OCI-LY1 (cell line): ENCODE data around the gene NDUFS4.

Source experiments
- H2AFZ ChIP-seq: fragments of 200-600 bp; sonication (generic), shearing (Covaris generic); 2 replicates; pipeline ENCODE4 v1.6.0; 2014; ENCODE audit warnings: antibody characterized with exemption, mild to moderate bottlenecking, low read length
- H3F3A ChIP-seq: fragments of 200-600 bp; sonication (generic), shearing (Covaris generic); 2 replicates; pipeline ENCODE4 v1.6.0; 2014; ENCODE audit warnings: mild to moderate bottlenecking, antibody characterized with exemption, low read length, moderate library complexity; ENCODE audit not compliant: insufficient read depth
- H3K27ac ChIP-seq: fragments of 200-600 bp; sonication (generic); 2 replicates; pipeline ENCODE4 v1.5.1; 2014; ENCODE audit warnings: low read length, mixed run types, mild to moderate bottlenecking, low read depth; ENCODE audit not compliant: poor library complexity, severe bottlenecking
- H3K27me3 ChIP-seq: fragments of 200-600 bp; sonication (generic); 2 replicates; pipeline ENCODE4 v1.6.0; 2014; ENCODE audit warnings: antibody characterized with exemption, mild to moderate bottlenecking, low read length, moderate library complexity; ENCODE audit not compliant: insufficient read depth
- H3K36me3 ChIP-seq: fragments of 200-600 bp; sonication (generic); 2 replicates; pipeline ENCODE4 v1.6.1; 2014; ENCODE audit warnings: mild to moderate bottlenecking, antibody characterized with exemption, low read length, moderate library complexity, mixed read lengths; ENCODE audit not compliant: insufficient read depth
- H3K4me1 ChIP-seq: fragments of 200-600 bp; sonication (generic); 2 replicates; pipeline ENCODE4 v1.5.1; 2014; ENCODE audit warnings: mild to moderate bottlenecking, low read length, moderate library complexity; ENCODE audit not compliant: insufficient read depth, severe bottlenecking
- H3K4me2 ChIP-seq: fragments of 200-600 bp; sonication (generic), shearing (Covaris generic); 2 replicates; pipeline ENCODE4 v1.6.1; 2014; ENCODE audit warnings: low read length
- H3K4me3 ChIP-seq: fragments of 200-600 bp; sonication (generic); 2 replicates; pipeline ENCODE4 v1.5.1; 2014; ENCODE audit warnings: low read length, low read depth, mild to moderate bottlenecking, mixed read lengths; ENCODE audit not compliant: poor library complexity, severe bottlenecking
- H3K79me2 ChIP-seq: fragments of 200-600 bp; shearing (Covaris generic); 2 replicates; pipeline ENCODE4 v1.6.1; 2016; ENCODE audit warnings: mixed run types, low read length, mixed read lengths; ENCODE audit not compliant: insufficient read depth
- H3K9ac ChIP-seq: fragments of 200-600 bp; sonication (generic), shearing (Covaris generic); 2 replicates; pipeline ENCODE4 v1.6.1; 2014; ENCODE audit warnings: mild to moderate bottlenecking, low read length, mixed read lengths
- H3K9me2 ChIP-seq: fragments of 200-600 bp; sonication (generic), shearing (Covaris generic); 2 replicates; pipeline ENCODE4 v1.6.1; 2014; ENCODE audit warnings: low read depth, mild to moderate bottlenecking, low read length, mixed read lengths
- H3K9me3 ChIP-seq: fragments of 200-600 bp; shearing (Covaris generic); 2 replicates; pipeline ENCODE4 v1.6.1; 2014; ENCODE audit warnings: low read length, mixed read lengths
- H4K20me1 ChIP-seq: fragments of 200-600 bp; sonication (generic), shearing (Covaris generic); 2 replicates; pipeline ENCODE4 v1.6.0; 2016; ENCODE audit warnings: mild to moderate bottlenecking, low read length; ENCODE audit not compliant: insufficient read depth
- EZH2 ChIP-seq: fragments of 200-600 bp; sonication (generic), shearing (Covaris generic); IDR thresholded peaks from 2 replicates; pipeline ENCODE4 v1.8.0; 2017; ENCODE audit warnings: borderline replicate concordance, mixed run types, mild to moderate bottlenecking, antibody characterized with exemption, low read length, moderate library complexity, mixed read lengths
- TF ChIP-seq, protein P1 (sequence below): fragments of 200-600 bp; sonication (generic), shearing (Covaris generic); IDR thresholded peaks from 2 replicates; pipeline ENCODE4 v1.5.1; 2017; ENCODE audit warnings: mild to moderate bottlenecking, antibody characterized with exemption, low read length, moderate library complexity, mixed read lengths

The NDUFS4 gene

GRCh38 chr5:53597894-53598293 lies 37.5 kb downstream of the NDUFS4 start:
- Histone ChIP-seq H3K4me2 (no peak overlapping the region), H3K27me3 (no peaks in the 10 kb centered on the region), H3K79me2 (peaks cover 20% of the 10 kb centered on the region), H3K9ac (no peak overlapping the region), H3F3A (peaks cover 6% of the 10 kb centered on the region; the same call in 1 of the 2 replicates), H4K20me1 (no peaks in the 10 kb centered on the region), H3K9me3 (no peaks in the 10 kb centered on the region), H3K4me1 (no peaks in the 10 kb centered on the region), H3K36me3 (no peaks in the 10 kb centered on the region), H3K27ac (no peak overlapping the region), H3K9me2 (no peaks in the 10 kb centered on the region), H3K4me3 (no peak overlapping the region), H2AFZ (no peak overlapping the region)
- no peak for TF ChIP-seq EZH2
- TF ChIP-seq, protein P1, sequence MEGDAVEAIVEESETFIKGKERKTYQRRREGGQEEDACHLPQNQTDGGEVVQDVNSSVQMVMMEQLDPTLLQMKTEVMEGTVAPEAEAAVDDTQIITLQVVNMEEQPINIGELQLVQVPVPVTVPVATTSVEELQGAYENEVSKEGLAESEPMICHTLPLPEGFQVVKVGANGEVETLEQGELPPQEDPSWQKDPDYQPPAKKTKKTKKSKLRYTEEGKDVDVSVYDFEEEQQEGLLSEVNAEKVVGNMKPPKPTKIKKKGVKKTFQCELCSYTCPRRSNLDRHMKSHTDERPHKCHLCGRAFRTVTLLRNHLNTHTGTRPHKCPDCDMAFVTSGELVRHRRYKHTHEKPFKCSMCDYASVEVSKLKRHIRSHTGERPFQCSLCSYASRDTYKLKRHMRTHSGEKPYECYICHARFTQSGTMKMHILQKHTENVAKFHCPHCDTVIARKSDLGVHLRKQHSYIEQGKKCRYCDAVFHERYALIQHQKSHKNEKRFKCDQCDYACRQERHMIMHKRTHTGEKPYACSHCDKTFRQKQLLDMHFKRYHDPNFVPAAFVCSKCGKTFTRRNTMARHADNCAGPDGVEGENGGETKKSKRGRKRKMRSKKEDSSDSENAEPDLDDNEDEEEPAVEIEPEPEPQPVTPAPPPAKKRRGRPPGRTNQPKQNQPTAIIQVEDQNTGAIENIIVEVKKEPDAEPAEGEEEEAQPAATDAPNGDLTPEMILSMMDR = no peak

- Histone ChIP-seq H4K20me1 (no peaks in the 10 kb centered on the region), H3K27me3 (no peaks in the 10 kb centered on the region), H3F3A (peaks cover 6% of the 10 kb centered on the region; the same call in 1 of the 2 replicates), H3K36me3 (peaks cover 21% of the 10 kb centered on the region), H2AFZ (no peak overlapping the region), H3K9me2 (no peaks in the 10 kb centered on the region), H3K9ac (no peak overlapping the region), H3K4me2 (no peak overlapping the region), H3K4me1 (no peaks in the 10 kb centered on the region), H3K27ac (no peak overlapping the region), H3K9me3 (no peaks in the 10 kb centered on the region), H3K79me2 (no peaks in the 10 kb centered on the region; the same call in 1 of the 2 replicates), H3K4me3 (no peak overlapping the region)
- no peak for TF ChIP-seq EZH2
- TF ChIP-seq, protein P1 = no peak
These were observed 41.1 kb downstream of the NDUFS4 start for GRCh38 chr5:53601570-53601969.

- Histone ChIP-seq H3K9me2 (no peaks in the 10 kb centered on the region), H3K27me3 (no peaks in the 10 kb centered on the region)
These were observed 42.7 kb downstream of the NDUFS4 start for GRCh38 chr5:53603009-53603687.

More at GRCh38 chr5:53603009-53603687, 42.7 kb downstream of the NDUFS4 start:
- Histone ChIP-seq H3K4me3 (no peak overlapping the region), H3K36me3 (peaks cover 29% of the 10 kb centered on the region), H4K20me1 (no peaks in the 10 kb centered on the region), H2AFZ (no peak overlapping the region), H3K4me2 (no peak overlapping the region), H3K9ac (no peak overlapping the region), H3K4me1 (no peaks in the 10 kb centered on the region), H3K27ac (no peak overlapping the region), H3K9me3 (no peaks in the 10 kb centered on the region), H3K79me2 (no peaks in the 10 kb centered on the region; the same call in 1 of the 2 replicates), H3F3A (peaks cover 6% of the 10 kb centered on the region; the same call in 1 of the 2 replicates)
- TF ChIP-seq EZH2 = no peak
- TF ChIP-seq, protein P1 = no peak
